SK-N-SH (cell line): ENCODE measurements around the gene CCDC141. TPM values are rescaled to one million over a fixed set of nuclear protein-coding genes. Genes with fewer than 3 reads are reported as not detected.

Experiments
- CTCF ChIA-PET: fragments of 300-600, 350-600 bp; formaldehyde crosslinking; extraction: SDS; loops from one replicate; lab custom pipeline; 2021; lab: Yijun Ruan, JAX
- POLR2A ChIA-PET: fragments of 350-600 bp; sonication (Branson Sonifier 250); formaldehyde crosslinking; extraction: SDS; loops from one replicate; lab custom pipeline; 2020; ENCODE audit warnings: antibody characterized with exemption, inconsistent platforms; lab: Yijun Ruan, JAX
- DNase-seq: peaks from one replicate; pipeline ENCODE4 v3.0.0; 2012
- H2AFZ ChIP-seq: fragments of 200-600 bp; sonication (generic); 2 replicates; pipeline ENCODE4 v1.8.1; 2016; ENCODE audit warnings: antibody characterized with exemption, mild to moderate bottlenecking, low read depth
- H3F3A ChIP-seq: fragments of 200-600 bp; sonication (generic); replicated peaks from 2 replicates; pipeline ENCODE3; 2016; ENCODE audit warnings: antibody characterized with exemption, mild to moderate bottlenecking; ENCODE audit not compliant: insufficient read depth
- H3K27ac ChIP-seq, 2 experiments: fragments of 200-500 bp in 1 of 2; fragments of 200-600 bp in 1 of 2; sonication (Bioruptor generic) in 1 of 2; sonication (generic), shearing (Covaris generic) in 1 of 2; 2 replicates each; pipeline versions ENCODE4 v1.5.1 to v1.6.1; 2014 to 2016; ENCODE audit warnings: low read depth in 2 of 2, inconsistent platforms in 1 of 2, low read length in 1 of 2, mild to moderate bottlenecking in 1 of 2, mixed read lengths in 1 of 2
- H3K27me3 ChIP-seq: fragments of 200-600 bp; sonication (generic), shearing (Covaris generic); 2 replicates; pipeline ENCODE4 v1.6.1; 2016; ENCODE audit warnings: mixed run types; ENCODE audit not compliant: insufficient read depth
- H3K36me3 ChIP-seq, 2 experiments: fragments of 200-500 bp in 1 of 2; fragments of 200-600 bp in 1 of 2; sonication (Bioruptor generic) in 1 of 2; sonication (generic) in 1 of 2; replicated peaks in 1 of 2; 2 replicates each; pipeline versions ENCODE3 to v1.5.1; 2014 to 2016; ENCODE audit warnings: low read length in 1 of 2, mild to moderate bottlenecking in 1 of 2; ENCODE audit not compliant: insufficient read depth in 2 of 2, control insufficient read depth in 1 of 2
- H3K4me1 ChIP-seq, 2 experiments: fragments of 200-500 bp in 1 of 2; fragments of 200-600 bp in 1 of 2; sonication (Bioruptor generic) in 1 of 2; sonication (generic), shearing (Covaris generic) in 1 of 2; 2 replicates each; pipeline versions ENCODE4 v1.5.1 to v1.6.1; 2014 to 2016; ENCODE audit warnings: low read depth in 1 of 2, low read length in 1 of 2, mixed run types in 1 of 2; ENCODE audit not compliant: insufficient read depth in 2 of 2, control insufficient read depth in 1 of 2
- H3K4me2 ChIP-seq: fragments of 200-600 bp; sonication (generic), shearing (Covaris generic); 2 replicates; pipeline ENCODE4 v1.6.1; 2017; ENCODE audit warnings: mixed run types
- H3K4me3 ChIP-seq, 2 experiments: fragments of 200-500 bp in 1 of 2; fragments of 200-600 bp in 1 of 2; sonication (Bioruptor generic) in 1 of 2; sonication (generic), shearing (Covaris generic) in 1 of 2; 2 replicates each; pipeline versions ENCODE4 v1.5.1 to v1.8.1; 2014 to 2016; ENCODE audit warnings: low read depth in 2 of 2, inconsistent platforms in 1 of 2, low read length in 1 of 2, mild to moderate bottlenecking in 1 of 2, mixed read lengths in 1 of 2, moderate library complexity in 1 of 2
- H3K79me2 ChIP-seq: fragments of 200-600 bp; sonication (generic); 2 replicates; pipeline ENCODE4 v1.8.1; 2017; ENCODE audit warnings: mild to moderate bottlenecking; ENCODE audit not compliant: insufficient read depth
- H3K9ac ChIP-seq: fragments of 200-600 bp; sonication (generic); 2 replicates; pipeline ENCODE4 v1.6.1; 2017; ENCODE audit warnings: mixed run types
- H3K9me2 ChIP-seq: fragments of 200-600 bp; sonication (generic); 2 replicates; pipeline ENCODE4 v1.6.1; 2017; ENCODE audit warnings: mixed run types
- H3K9me3 ChIP-seq: fragments of 200-600 bp; sonication (generic); 2 replicates; pipeline ENCODE4 v1.6.1; 2017; ENCODE audit warnings: mixed run types, mild to moderate bottlenecking, moderate library complexity
- H4K20me1 ChIP-seq: fragments of 200-600 bp; sonication (generic); 2 replicates; pipeline ENCODE4 v1.6.1; 2017; ENCODE audit warnings: mild to moderate bottlenecking, mixed run types; ENCODE audit not compliant: insufficient read depth
- CHD2 ChIP-seq: fragments of 150-350 bp; IDR thresholded peaks from 2 replicates; pipeline ENCODE4 v1.6.1; 2018; ENCODE audit warnings: low read length; ENCODE audit not compliant: partially characterized antibody
- CTCF ChIP-seq: fragments of 200-600 bp; sonication (generic); IDR thresholded peaks from 2 replicates; pipeline ENCODE4 v1.6.1; 2017; ENCODE audit warnings: antibody characterized with exemption, mild to moderate bottlenecking, moderate library complexity
- EP300 ChIP-seq, 2 experiments: IDR thresholded peaks; 2 replicates each; pipeline versions ENCODE4 v1.4.0 to v1.6.1; 2012; ENCODE audit warnings: borderline replicate concordance in 1 of 2, low read depth in 1 of 2, low read length in 1 of 2
- FOSL2 ChIP-seq: IDR thresholded peaks from 2 replicates; pipeline ENCODE4 v1.4.0; 2012; ENCODE audit warnings: low read depth, mild to moderate bottlenecking, moderate library complexity, borderline replicate concordance
- GATA2 ChIP-seq: sonication (generic); formaldehyde crosslinking; IDR thresholded peaks from 2 replicates; pipeline ENCODE4 v1.5.0; 2020; ENCODE audit warnings: mild to moderate bottlenecking, missing genetic modification reagents
- NFIC ChIP-seq: IDR thresholded peaks from 2 replicates; pipeline ENCODE4 v1.4.0; 2012; ENCODE audit warnings: borderline replicate concordance
- PBX3 ChIP-seq: IDR thresholded peaks from 2 replicates; pipeline ENCODE4; 2012
- REST ChIP-seq: IDR thresholded peaks from 2 replicates; pipeline ENCODE4 v1.6.1; 2012; ENCODE audit warnings: mild to moderate bottlenecking, low read depth, low read length, moderate library complexity
- TCF12 ChIP-seq: IDR thresholded peaks from 2 replicates; pipeline ENCODE4 v1.4.0; 2012
- TEAD4 ChIP-seq: IDR thresholded peaks from 2 replicates; pipeline ENCODE4 v1.4.0; 2012; ENCODE audit warnings: mild to moderate bottlenecking, borderline replicate concordance; ENCODE audit not compliant: insufficient read depth
- USF1 ChIP-seq: IDR thresholded peaks from 2 replicates; pipeline ENCODE4 v1.4.0; 2012; ENCODE audit warnings: low read depth, borderline replicate concordance
- USF2 ChIP-seq: fragments of 150-350 bp; IDR thresholded peaks from 2 replicates; pipeline ENCODE4 v1.6.1; 2017; ENCODE audit warnings: antibody characterized with exemption, low read length, low read depth, borderline replicate concordance
- ZBTB33 ChIP-seq: IDR thresholded peaks from 2 replicates; pipeline ENCODE4 v1.4.0; 2012; ENCODE audit warnings: low read depth, borderline replicate concordance
- WGBS: methylation state at CpG from one replicate; pipeline ENCODE4 v1.1.6; 2017; ENCODE audit warnings: low lambda C conversion rate; 5-methylcytosine and 5-hydroxymethylcytosine counted together
- polyA plus RNA-seq, 3 experiments: library from polyadenylated mRNA; depleted of rRNA; stranded (reverse); fragments of >200 nt; gene quantifications; 2 replicates each; pipeline ENCODE4 v1.2.3, GENCODE V29; 2012

CCDC141 gene
- polyA plus RNA-seq, 1 of the 3 experiments (the other 2 are of a cell fraction) = 0.02 TPM

GRCh38 chr2:179031731-179032408 is 18.1 kb downstream of the CCDC141 start:
- H3K9me2 ChIP-seq = no peaks in the 10 kb centered on the region
- peak overlapping the region in 1 of 2 experiments; percentile 26; a peak in 1 of 4 replicates for H3K4me3 ChIP-seq
- H2AFZ ChIP-seq = no peak overlapping the region; the same call in 1 of the 2 replicates
- ChIA-PET POLR2A (no interaction called here), CTCF (no interaction called here)
- H4K20me1 ChIP-seq = no peaks in the 10 kb centered on the region
- WGBS = 42% methylated on average over 2 of the region's 2 CpGs
- H3K27ac ChIP-seq = no peak overlapping the region
- TF ChIP-seq TEAD4 (no peak), USF1 (no peak), CTCF (no peak), CHD2 (no peak), NFIC (no peak), ZBTB33 (no peak), FOSL2 (no peak), TCF12 (no peak), PBX3 (no peak), REST (no peak), GATA2 (CRISPR knock-in tag) (no peak), USF2 (no peak), EP300 (IDR thresholded peaks at IDR 0.05; ENCODE audit: borderline replicate concordance in 1 of 2, low read depth in 1 of 2, low read length in 1 of 2) (no peak)
- TF ChIP-seq, all 33 proteins: peak for 0
- Histone ChIP-seq H3F3A (no peaks in the 10 kb centered on the region), H3K9me3 (no peaks in the 10 kb centered on the region), H3K4me2 (peak overlapping the region; percentile 35; the same call in 1 of the 2 replicates), H3K27me3 (no peaks in the 10 kb centered on the region), H3K4me1 (no peaks in the 10 kb centered on the region; a peak in 1 of 4 replicates), H3K79me2 (no peaks in the 10 kb centered on the region), H3K36me3 (no peaks in the 10 kb centered on the region), H3K9ac (no peak overlapping the region)
- DNase-seq = no peak
